Measurements from ENCODE around the gene EMC9.

EMC9 gene, protein sequence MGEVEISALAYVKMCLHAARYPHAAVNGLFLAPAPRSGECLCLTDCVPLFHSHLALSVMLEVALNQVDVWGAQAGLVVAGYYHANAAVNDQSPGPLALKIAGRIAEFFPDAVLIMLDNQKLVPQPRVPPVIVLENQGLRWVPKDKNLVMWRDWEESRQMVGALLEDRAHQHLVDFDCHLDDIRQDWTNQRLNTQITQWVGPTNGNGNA

DNA sequence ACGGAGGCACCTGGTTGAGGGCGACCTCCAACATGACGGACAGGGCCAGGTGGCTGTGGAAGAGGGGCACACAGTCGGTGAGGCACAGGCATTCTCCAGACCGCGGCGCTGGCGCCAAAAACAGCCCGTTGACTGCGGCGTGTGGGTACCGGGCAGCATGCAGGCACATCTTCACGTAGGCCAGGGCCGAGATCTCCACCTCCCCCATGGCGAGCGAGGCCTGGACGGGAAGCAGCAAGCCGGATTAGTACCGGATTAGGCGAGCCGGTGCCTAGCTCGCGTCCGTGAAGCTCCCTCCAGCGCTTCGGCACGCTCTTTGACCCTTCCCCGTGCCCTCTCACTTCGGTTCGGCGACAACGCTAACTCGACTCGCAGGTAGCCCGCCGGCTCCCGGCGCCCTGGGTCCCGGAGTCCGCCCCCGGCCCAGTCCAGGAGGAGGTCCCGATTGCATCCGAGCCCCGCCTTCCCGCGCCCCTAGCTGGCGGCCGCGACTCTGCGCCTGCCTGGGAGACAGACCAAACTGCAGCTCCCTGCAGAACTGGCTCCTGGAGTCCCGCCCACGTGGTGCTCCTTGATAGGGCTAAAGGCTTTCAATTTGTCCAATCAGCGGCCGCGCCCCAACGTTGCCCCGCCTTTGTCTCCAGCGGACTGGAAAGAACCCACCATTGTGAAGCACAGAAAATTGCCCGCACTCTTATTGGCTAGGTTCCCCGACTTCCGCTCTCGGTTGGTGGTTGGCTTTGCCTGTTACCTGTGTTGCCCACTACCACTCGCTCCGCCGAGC lies at the start of gene EMC9:
TSS of gene EMC9 (minus strand) at position 495 of the 784 bp plus-strand sequence. CDS start at position 208, 287 bp downstream.
- H3K4me3 ChIP-seq, result peak within 1 kb of the TSS; percentile 44 to 90 (median 70)
- H3K27ac ChIP-seq, result peak within 1 kb of the TSS; percentile 52 to 95 (median 86)

DNA sequence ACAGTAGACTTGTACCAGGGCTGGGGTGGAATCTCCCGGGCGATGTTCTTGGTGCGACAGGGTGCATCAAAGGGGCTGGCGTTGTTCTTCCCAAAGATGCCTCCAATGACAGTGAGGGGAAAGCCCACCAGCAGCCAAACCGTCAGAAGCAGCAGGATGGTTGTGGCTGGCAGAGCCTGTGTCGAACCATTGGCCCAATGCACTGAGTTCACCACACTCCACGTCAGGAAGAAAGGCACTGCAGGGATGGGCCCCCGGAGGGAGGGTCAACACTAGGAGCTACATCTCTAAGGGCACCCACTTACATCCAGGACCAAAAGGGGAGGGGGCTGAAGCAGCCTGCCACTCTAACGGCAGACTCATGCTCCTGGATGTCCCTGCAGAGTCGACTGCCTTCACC lies 49.0 kb upstream of the EMC9 start:
- H3K4me3 ChIP-seq, result no peak overlapping the region
- H3K27ac ChIP-seq, result no peak overlapping the region

DNA sequence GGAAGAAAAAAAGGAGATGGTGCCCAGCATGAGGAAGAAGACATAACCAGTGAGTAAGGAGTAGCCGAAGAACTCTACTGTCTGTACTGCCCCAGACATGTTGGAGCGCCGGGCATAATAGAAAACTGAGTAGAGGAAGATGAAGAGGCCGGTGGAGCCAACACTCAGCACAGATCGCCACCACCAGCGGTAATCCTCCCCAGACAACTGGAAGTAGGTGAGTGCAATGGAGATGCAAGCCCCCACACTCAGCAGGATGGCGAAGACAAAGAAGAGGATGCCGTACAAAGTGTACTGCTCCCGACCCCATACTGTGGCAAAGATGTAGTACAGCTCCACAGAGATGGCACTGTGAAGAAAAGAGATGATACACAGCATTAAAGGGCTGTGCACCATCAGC lies 48.1 kb upstream of the EMC9 start:
- Histone ChIP-seq H3K4me3 (no peak overlapping the region), H3K27ac (peak overlapping the region in 9 of 21 experiments; percentile 23 to 95 (median 86))

DNA sequence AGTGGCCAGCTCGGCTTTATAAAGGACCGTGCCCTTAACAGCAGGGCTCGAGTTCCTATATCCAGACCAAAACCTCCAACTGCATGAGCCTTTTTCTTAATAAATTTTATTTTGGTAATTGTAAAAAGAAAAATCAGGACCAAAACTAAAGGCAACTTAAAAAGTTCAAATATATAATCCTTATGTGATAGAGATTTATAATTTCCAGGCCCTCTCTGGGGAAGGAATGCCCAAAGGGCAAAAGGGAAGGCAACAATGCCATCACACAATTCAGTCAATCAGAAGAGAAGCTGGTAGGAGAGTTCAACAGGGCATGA lies 47.6 kb upstream of the EMC9 start:
- H3K4me3 ChIP-seq, result peak overlapping the region in 5 of 7 experiments; percentile 56 to 81 (median 75)
- peak overlapping the region in 15 of 21 experiments; percentile 23 to 95 (median 73) for H3K27ac ChIP-seq

DNA sequence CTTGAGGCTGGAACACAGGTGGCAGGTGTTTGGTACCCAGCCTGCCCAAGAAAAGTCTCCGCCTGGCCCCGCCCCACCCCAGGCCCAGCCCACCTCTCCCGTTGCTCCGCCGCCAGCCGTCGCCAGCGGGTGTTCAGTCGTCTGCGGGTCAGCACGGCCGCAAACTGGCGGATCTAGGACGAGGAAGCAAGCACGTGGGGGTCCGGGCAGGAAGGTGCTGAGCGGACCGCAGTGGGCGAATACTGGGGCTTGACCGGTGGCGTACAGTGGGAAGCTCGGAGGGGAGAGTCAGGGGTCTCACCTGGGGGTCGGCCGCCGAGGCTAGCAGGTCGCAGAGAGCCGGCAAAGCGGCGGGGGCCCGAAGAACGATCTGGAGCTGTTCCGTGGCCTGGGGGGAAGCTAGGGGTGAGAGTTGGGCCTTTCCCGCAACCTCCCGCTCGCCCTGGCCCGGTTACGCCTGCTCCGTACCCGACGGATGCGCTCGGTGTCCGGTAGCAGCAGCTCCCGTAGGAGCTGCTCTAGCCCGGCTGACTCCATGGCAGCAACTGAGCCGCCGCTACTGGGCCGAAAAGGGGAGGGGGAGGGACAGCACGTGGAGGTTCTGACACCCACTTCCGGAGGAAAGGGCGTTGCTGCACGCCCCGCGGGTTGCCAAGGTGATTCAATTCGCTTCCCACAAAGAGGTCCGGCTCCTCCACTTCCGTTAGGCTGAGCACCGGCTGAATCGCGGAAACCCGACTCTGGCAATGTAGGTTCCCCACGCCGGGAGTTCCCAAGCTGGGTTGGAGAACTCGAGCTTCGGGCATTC lies 47.1 kb upstream of the EMC9 start, which contains the start of gene IPO4:
TSS of gene IPO4 (minus strand) at position 566 of the 808 bp plus-strand sequence. CDS start at position 537, 29 bp downstream.
- peak within 1 kb of the TSS; percentile 31 to 95 (median 81) for H3K27ac ChIP-seq
- H3K4me3 ChIP-seq, result peak within 1 kb of the TSS; percentile 51 to 81 (median 75)

DNA sequence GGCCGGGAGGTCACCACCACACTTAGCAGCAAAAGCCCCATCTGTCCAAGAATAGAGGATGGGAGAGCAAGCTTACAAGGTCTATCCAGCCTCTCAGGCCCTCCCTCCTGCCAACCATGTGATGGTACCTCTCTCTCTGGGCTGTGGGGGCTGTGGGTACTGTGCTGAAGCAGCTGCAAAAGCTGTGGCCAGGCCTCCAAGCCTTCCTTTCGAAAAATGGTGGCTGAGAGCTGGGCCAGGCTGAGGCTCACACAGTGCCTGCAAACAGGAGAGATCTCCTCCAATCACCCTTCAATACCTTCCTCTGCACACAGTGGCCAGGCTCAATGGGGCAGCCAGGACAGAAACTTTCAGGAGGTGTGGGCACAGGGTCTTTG lies 46.1 kb upstream of the EMC9 start:
- Histone ChIP-seq H3K27ac (peak overlapping the region in 8 of 21 experiments; percentile 54 to 95 (median 86)), H3K4me3 (peak overlapping the region in 2 of 7 experiments; percentile 56 to 81)

DNA sequence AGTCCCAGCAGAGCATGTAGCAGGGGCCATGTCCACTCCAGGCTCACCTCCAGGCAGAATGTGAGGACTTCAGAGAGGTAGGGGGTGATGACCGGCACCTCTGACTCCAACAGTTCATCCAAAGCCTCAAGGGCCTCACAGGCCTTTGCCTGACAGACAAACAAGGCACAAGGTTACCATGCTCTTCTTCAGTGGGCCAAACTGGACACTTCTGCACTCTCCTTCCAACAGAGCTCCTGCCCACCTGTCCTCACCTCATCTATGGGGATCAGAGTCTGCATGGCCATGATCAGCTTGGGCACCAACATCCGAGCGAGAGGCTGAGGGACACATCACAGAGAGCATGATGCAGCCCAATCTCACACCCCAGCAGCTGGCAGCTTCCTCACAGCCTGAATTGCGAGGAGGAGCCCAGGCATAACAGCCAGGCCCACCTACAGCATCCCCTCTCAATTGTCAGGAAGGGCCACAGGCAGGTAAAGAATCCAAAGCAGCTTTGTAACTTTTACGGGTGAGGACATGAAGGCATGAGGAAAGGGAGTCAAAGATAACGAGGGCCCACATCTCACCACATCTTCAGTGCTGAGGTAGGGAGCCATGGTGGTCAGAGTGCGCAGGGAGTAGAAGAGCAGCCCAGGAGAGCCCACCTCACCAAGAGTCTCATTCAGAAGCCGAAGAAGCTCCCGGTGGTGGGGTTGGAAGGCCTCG lies 45.6 kb upstream of the EMC9 start:
- Histone ChIP-seq H3K4me3 (peak overlapping the region in 1 of 7 experiments; percentile 56), H3K27ac (peak overlapping the region in 4 of 21 experiments; percentile 54 to 93 (median 82))

DNA sequence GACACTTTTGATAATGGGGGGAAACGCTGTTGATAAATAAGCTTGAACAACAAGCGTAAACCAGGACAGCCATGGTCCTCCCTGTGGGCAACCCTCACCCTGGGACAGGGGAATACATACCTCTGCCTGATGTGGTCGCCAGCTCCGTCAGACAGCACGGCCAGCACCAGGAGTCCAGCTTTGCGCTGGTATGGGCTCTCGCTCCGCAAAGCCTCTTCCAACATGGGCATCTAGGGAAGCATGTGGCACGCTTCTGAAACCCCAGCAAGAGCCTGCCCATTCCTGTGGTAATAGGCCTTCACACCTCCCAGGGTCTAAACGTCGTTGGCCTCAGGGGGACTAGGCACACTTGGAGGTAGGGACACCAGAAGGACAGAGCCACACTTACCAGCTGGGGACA lies 44.4 kb upstream of the EMC9 start:
- peak overlapping the region in 1 of 21 experiments; percentile 3 for H3K27ac ChIP-seq
- H3K4me3 ChIP-seq, result no peak overlapping the region

DNA sequence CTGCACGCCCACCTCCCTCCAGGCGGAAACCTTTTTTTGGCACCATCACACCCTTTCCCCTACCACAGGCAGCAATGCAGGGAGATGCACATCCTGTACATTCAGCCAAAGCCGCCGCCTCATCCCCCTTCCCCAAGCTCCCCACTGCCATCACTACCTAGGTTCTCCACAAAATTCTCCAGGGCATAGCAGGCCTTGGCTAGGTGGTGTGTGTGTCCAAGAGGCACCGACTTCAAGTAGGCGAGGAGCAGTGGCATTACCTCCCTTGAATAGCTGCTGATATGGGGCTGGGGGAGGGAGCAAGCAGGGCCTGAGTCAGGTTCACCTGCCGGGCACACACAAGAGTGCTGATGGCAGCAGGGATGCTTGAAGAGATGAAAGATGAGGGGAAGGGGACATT lies 43.6 kb upstream of the EMC9 start:
- H3K4me3 ChIP-seq, result no peak overlapping the region
- no peak overlapping the region for H3K27ac ChIP-seq

DNA sequence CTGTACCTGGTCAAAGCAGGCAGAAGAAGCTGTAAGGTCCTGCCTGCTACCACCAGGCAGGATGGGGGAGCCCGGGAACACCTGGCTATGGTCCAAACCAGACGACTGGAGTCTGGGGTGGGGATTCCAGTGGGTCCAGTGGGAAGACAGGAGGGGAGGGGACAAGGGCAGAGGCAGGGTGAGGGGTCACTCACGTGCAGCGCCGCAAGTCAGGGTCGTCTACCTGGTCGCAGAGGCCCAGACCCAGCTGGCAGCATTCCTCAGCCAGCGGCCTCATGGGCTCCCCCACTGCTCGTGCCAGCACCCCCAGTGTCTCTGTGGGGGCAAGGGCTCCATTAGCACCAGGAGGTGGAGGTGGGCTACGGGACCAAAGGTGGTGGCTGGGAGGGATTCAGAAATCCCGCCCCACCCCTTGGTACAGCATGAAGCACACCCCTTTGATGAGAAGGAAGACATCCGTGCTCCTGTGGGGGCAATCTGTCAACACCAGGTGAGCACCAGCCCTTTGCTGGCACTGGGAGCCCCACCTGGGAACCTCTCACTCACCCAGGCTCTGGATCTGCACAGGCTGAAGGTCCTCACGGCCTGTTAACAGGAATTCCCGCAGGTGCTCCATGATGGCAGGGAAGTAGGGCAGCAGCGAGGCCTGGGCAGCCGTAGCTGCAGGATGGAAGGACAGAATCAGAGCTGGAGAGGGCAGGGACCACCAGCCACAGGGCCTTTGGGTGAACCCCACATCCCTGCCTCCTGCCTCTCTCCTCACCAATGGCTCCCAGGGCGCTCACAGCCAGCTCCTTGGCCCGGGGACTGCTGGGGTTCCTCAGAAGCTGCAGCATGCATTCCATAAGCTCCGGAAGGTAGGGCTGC lies 42.9 kb upstream of the EMC9 start:
- no peak overlapping the region for H3K4me3 ChIP-seq

DNA sequence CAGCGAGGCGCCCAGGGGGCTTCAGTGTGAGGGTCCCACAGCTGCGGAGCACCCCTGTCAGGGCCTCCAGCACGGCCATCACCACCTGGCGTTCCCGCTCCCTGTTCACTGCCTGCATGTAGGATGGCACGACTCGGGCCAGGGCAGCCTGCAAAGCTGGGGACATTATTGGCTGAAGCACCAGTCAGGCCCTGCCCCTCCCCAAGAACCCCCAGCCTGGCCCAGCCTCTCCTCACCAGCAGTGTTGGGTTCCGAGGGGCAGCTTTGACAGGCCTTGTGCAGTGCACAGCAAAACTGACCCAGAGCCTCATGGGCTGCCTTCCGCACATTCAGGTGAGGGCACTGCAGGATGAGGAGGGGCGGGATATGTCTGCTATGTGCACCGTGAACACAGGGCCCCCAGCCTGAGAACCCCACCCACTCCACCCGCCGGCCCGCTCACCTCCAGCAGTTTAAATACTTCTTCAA lies 41.7 kb upstream of the EMC9 start:
- H3K27ac ChIP-seq, result no peak overlapping the region
- H3K4me3 ChIP-seq, result no peak overlapping the region

More for the DNA sequence above, 42.9 kb upstream of the EMC9 start:
- H3K27ac ChIP-seq, result no peak overlapping the region

DNA sequence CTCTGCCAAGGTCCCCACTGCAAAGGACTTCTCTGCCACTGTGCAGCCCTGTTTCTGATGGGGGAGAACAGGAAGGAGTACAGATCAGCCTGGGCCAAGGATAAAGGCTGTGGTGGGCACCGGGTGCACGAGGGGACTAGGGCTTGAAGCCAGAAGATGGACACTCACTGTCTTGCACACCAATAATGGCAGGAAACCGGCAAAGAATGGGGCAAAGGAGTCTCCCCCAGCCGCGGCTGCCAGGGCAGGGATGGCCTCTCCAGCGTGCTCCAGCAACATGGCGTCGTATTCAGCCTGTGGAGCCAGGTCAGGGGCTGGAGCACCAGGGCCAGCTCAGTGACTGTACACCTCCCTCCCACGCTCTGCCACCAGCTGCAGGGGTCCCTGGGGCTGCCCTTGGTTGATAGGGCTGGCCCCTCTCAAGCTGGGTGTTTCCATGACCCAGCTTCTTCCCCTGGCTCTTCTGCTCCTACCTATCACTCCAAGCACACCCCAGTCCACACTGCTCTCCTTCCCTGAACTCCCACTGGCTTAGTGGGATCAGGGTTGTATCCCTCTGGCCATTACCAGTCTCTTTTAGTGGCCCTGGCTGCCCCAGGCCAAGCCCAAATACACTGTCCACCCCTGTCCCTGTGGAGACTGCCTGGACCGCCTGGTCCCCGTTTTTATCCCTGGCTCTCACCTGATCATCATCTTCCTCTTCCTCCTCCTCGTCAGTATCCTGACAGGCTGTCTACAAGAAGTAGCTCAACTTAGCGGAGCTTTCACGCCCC lies 40.9 kb upstream of the EMC9 start:
- H3K4me3 ChIP-seq, result no peak overlapping the region
- peak overlapping the region in 1 of 21 experiments; percentile 25 for H3K27ac ChIP-seq

DNA sequence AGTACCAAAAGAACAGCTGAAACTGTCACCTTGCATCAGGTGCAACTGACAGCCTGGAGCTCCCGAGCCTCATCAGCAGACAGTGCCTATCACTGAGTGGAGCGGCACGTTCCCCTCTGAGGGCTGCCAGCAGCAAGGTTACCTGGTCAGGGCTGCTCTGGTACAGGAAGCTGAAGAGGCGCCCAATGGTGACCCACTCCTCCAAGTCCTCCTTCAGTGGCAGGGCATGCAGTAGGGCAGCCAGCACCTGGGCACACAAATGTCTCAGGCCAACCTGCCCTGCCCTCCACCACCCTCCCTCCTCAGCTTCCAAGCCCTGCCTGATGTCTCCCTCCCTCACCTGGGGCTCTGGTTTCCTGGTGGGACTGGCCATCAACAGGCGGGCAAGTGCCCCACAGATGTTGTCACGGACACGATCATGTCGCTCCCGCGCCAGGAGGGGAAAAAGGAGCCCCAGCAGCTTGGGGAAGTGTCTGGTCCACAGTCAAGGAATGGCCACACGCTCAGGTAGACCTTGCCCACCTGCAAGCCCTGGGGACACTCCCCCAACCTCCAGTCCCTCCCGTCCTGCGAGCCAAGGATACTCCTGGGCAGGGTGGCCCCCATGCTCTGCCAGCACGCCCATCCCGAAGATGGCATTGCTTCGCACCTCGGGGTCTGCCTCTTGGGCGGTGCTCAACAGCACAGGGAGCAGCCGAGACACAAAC lies 40.1 kb upstream of the EMC9 start:
- Histone ChIP-seq H3K27ac (no peak overlapping the region), H3K4me3 (no peak overlapping the region)

DNA sequence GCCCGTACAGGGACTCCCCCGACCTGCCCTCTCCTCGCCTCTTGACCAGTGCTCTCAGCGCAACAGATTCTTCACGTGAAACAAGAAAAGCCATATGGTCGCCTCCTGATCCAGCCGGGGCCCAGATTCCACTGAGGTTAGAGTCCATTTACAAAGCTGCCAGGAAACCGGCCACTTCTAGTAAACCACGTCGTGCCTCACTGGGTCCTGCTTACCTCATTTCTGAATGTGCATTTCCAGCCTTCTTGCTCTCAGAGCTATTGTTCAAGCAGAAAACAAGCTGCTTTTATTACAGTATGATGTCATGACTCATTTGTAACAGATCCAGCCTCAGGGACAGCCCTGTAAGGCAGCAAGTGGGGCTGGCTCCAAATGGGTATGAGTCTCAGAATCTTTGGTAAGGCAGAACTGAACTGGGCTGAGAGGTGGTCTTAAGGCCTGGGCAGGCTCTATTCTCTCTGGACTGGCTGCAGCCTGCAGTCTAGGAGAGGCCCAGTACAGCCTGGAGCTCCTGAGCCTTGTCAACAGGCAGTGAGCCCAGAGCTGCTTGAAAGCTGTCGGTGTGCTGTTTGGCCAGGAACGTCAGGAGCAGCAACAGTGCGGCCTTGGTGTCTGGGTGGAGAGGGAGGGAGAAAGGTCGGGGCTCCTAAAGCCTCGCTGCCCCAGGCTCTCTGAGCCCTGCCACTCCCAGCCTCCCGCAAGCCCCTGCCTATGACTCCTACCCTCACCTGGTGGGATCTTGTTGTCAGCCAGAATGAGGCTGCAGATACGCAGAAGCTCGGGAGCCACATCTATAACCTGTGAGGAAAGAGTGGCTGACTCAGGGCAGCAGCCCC lies 38.8 kb upstream of the EMC9 start:
- Histone ChIP-seq H3K4me3 (no peak overlapping the region), H3K27ac (peak overlapping the region in 8 of 21 experiments; percentile 21 to 69 (median 62))

DNA sequence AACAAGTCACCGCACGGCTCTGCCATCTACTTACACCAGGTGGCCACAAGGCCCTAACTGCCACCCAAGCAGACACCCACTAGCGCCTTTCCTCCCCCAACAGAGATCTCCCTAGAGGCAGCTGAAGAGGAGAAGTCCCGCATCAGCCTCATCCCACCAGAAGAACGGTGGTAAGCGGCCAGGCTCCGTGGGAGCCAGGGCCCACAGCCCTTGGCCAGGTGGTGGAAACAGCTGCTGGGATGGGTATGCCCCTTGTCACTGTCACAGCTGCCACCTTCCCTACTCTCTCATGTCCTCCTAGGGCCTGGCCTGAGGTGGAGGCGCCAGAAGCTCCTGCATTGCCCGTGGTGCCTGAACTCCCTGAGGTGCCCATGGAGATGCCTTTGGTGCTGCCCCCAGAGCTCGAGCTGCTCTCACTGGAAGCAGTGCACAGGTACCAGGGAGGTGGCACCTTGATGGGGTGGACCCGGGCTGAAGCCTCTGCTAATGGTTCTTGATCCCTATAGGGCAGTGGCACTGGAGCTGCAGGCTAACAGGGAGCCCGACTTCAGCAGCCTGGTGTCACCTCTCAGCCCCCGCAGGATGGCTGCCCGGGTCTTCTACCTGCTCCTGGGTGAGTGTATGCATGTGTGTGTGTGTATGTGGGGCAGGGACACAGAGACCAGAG lies 38.0 kb upstream of the EMC9 start:
- Histone ChIP-seq H3K27ac (peak overlapping the region in 7 of 21 experiments; percentile 29 to 69 (median 63)), H3K4me3 (no peak overlapping the region)
